Dendritic cell treated with granulocyte-macrophage colony-stimulating factor and Interleukin-4, amounts not matched to agents 40 ng/mL and 50 ng/mL, for 4 days (primary cell): ENCODE results near the gene POLR3G.
A peak's percentile ranks its signal among the peaks of the same experiment; 100 is the strongest.

Experiments used
- H3K27ac Mint-ChIP-seq: one replicate; pipeline ENCODE4 v1.8.0; 2022; ENCODE audit warnings: mild to moderate bottlenecking, mixed read lengths
- H3K27me3 Mint-ChIP-seq: one replicate; pipeline ENCODE4 v1.8.0; 2022; ENCODE audit warnings: mild to moderate bottlenecking, mixed read lengths
- H3K36me3 Mint-ChIP-seq: one replicate; pipeline ENCODE4 v1.8.0; 2022; ENCODE audit warnings: low read depth, mixed read lengths
- H3K4me1 Mint-ChIP-seq: one replicate; pipeline ENCODE4 v1.8.0; 2022; ENCODE audit warnings: low read depth, mixed read lengths
- H3K4me3 Mint-ChIP-seq: one replicate; pipeline ENCODE4 v1.8.0; 2022; ENCODE audit warnings: mild to moderate bottlenecking, moderate library complexity, mixed read lengths
- H3K9me3 Mint-ChIP-seq: one replicate; pipeline ENCODE4 v1.8.0; 2022; ENCODE audit warnings: mixed read lengths
- intact Hi-C: fragments of 100-400 bp; cut with micrococcal nuclease; formaldehyde crosslinking; loops from one replicate; pipeline ENCODE4 v1.15.0; 2022

Gene POLR3G

GRCh38 chr5:90549729-90550275, 75.1 kb downstream of the POLR3G start:
- no peak overlapping the region for H3K4me3 Mint-ChIP-seq
- no peaks in the 10 kb centered on the region for H3K36me3 Mint-ChIP-seq
- peaks cover 40% of the 10 kb centered on the region for H3K27me3 Mint-ChIP-seq
- intact Hi-C loops = no loop called here
- H3K9me3 Mint-ChIP-seq = no peaks in the 10 kb centered on the region
- H3K27ac Mint-ChIP-seq = no peak overlapping the region
- peaks cover 15% of the 10 kb centered on the region for H3K4me1 Mint-ChIP-seq

DNA sequence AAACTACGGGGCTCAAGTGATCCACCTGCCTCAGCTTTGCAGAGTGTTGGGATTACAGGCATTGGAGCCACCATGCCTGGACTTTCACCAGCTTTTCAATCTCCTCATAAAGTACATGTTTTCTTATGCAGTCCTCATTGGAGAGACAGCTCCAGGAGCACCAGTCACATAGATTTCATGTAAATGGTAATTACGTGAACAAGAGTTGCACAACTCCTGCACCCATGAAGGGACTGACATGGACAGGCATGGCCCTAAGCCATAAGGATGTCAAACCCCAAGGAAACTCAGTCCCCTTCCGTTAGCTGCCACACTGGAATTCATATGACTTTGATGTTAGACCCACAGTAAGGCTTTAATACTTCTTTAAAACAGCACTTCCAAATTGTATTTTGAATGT, 76.3 kb downstream of the POLR3G start:
- H3K27me3 Mint-ChIP-seq = peaks cover 48% of the 10 kb centered on the region
- H3K9me3 Mint-ChIP-seq = no peaks in the 10 kb centered on the region
- peaks cover 15% of the 10 kb centered on the region for H3K4me1 Mint-ChIP-seq
- intact Hi-C loops = no loop called here
- no peak overlapping the region for H3K27ac Mint-ChIP-seq
- no peak overlapping the region for H3K4me3 Mint-ChIP-seq
- H3K36me3 Mint-ChIP-seq = no peaks in the 10 kb centered on the region

- H3K9me3 Mint-ChIP-seq = no peaks in the 10 kb centered on the region
- peaks cover 15% of the 10 kb centered on the region for H3K4me1 Mint-ChIP-seq
- intact Hi-C loops = no loop called here
- H3K27ac Mint-ChIP-seq = no peak overlapping the region
- no peak overlapping the region for H3K4me3 Mint-ChIP-seq
- H3K27me3 Mint-ChIP-seq = peaks cover 52% of the 10 kb centered on the region
- H3K36me3 Mint-ChIP-seq = no peaks in the 10 kb centered on the region
Observed at GRCh38 chr5:90551376-90551775, 76.7 kb downstream of the POLR3G start.

DNA sequence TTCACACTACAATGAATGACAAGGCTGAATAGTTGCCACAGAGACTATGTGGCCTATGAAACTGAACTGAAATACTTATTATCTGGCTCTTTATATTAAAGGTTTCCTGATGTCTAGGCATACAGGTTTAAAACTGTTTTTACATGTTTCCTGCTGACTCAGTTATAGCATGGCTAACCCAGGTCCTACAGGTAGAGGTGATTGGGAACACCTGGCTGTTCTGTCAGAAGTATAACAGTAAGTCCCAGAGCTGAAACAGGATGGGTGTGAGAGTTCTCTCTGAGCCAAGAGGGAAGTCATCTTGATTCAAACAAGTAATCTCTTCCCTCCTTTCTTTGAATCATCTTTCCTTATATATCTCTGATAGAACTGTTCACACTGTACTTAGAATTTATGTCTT, 79.0 kb downstream of the POLR3G start:
- no peak overlapping the region for H3K27ac Mint-ChIP-seq
- H3K4me1 Mint-ChIP-seq = peaks cover 23% of the 10 kb centered on the region
- intact Hi-C loops = no loop called here
- H3K36me3 Mint-ChIP-seq = no peaks in the 10 kb centered on the region
- H3K27me3 Mint-ChIP-seq = peaks cover 74% of the 10 kb centered on the region
- H3K9me3 Mint-ChIP-seq = no peaks in the 10 kb centered on the region
- H3K4me3 Mint-ChIP-seq = no peak overlapping the region

DNA sequence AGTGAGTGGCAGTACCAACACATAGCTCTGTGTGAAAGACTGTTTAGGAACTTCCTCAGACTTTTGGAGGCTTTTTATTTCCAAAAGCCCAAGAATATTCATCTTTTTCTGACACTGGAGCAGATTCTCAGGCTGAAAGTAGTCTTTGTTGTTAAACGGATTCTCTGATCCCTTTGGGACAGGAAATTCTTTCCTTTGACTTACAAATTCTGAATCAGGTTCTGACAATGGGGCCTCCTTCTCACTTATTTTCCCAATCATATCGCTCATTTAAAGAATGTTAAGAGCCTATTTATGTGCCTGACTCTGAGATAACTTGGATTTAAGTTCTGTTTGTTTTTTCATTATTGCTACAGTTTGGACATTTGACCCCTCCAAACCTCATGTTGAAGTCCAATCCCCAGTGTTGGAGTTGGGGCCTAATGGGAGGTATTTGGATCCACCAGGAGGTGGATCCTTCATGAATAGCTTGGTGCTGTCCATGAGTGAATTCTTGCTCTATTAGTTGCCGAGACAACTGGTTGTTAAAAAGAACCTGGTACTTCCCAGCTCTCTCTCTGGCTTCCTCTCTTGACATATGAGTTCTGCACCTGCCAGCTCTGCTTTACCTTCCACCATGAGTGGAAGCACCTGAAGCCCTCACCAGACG, 79.8 kb downstream of the POLR3G start:
- intact Hi-C loops = no loop called here
- Mint-ChIP-seq H3K9me3 (no peaks in the 10 kb centered on the region), H3K4me1 (peaks cover 28% of the 10 kb centered on the region), H3K36me3 (no peaks in the 10 kb centered on the region), H3K27me3 (peaks cover 80% of the 10 kb centered on the region), H3K27ac (no peak overlapping the region), H3K4me3 (no peak overlapping the region)

DNA sequence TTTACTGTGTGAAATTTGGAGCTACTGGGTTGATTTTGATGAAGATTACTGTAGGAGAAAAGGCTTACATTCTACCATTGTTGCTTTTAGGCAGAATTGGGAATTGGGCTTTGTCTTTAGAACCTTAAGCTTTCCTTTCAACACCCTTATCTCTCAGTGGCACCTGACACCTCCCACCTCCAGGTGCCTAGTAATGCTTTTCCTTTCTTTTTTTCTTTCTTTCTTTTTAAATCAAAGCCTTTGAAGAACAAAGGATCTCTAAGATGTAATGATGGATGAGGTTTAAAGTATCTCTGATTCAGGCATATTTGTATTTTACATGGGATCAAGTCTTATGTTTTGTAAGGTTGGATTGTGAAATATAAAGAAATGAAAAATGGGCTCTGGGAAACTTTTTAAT, 81.0 kb downstream of the POLR3G start:
- peaks cover 21% of the 10 kb centered on the region for H3K4me1 Mint-ChIP-seq
- H3K36me3 Mint-ChIP-seq = no peaks in the 10 kb centered on the region
- intact Hi-C loops = no loop called here
- H3K27ac Mint-ChIP-seq = no peak overlapping the region
- no peaks in the 10 kb centered on the region for H3K9me3 Mint-ChIP-seq
- peaks cover 79% of the 10 kb centered on the region for H3K27me3 Mint-ChIP-seq
- no peak overlapping the region for H3K4me3 Mint-ChIP-seq

- H3K4me3 Mint-ChIP-seq = no peak overlapping the region
- intact Hi-C loops = no loop called here
- no peaks in the 10 kb centered on the region for H3K9me3 Mint-ChIP-seq
- peaks cover 13% of the 10 kb centered on the region for H3K4me1 Mint-ChIP-seq
- H3K27me3 Mint-ChIP-seq = peaks cover 78% of the 10 kb centered on the region
- H3K36me3 Mint-ChIP-seq = no peaks in the 10 kb centered on the region
- no peak overlapping the region for H3K27ac Mint-ChIP-seq
Observed at GRCh38 chr5:90557391-90557790, 82.7 kb downstream of the POLR3G start.

DNA sequence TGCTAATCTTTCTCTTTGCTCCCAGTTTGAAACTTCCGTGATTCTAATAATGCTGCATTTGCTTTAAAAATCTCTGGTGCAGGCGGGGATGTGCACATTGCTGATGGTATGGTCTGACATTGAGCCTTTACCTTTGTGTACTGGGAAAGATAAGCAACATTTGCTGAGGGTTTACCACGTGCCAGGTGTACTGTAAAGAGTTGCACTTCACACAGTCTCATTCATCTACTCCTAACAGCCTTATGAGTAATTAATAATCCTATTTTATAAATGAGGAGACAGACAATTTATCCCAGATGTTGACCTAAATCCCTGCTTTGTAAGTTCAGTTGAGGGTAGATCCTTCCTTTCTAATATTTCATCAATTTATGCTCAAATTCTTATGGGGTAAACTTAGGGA, 83.2 kb downstream of the POLR3G start:
- peaks cover 13% of the 10 kb centered on the region for H3K4me1 Mint-ChIP-seq
- intact Hi-C loops = no loop called here
- peaks cover 73% of the 10 kb centered on the region for H3K27me3 Mint-ChIP-seq
- no peaks in the 10 kb centered on the region for H3K36me3 Mint-ChIP-seq
- no peaks in the 10 kb centered on the region for H3K9me3 Mint-ChIP-seq
- H3K27ac Mint-ChIP-seq = no peak overlapping the region
- H3K4me3 Mint-ChIP-seq = no peak overlapping the region

GRCh38 chr5:90558344-90559192, 83.9 kb downstream of the POLR3G start, which contains the start of gene ADGRV1:
Gene ADGRV1 (plus strand): TSS chr5:90558797. CDS start chr5:90558896, 99 bp downstream.
- Mint-ChIP-seq H3K27me3 (peaks cover 68% of the 10 kb centered on the region), H3K4me3 (peak within 1 kb of the TSS; percentile 68)
- intact Hi-C loops = no loop called here

GRCh38 chr5:90560771-90561170, 86.1 kb downstream of the POLR3G start:
- H3K36me3 Mint-ChIP-seq = no peaks in the 10 kb centered on the region
- no peaks in the 10 kb centered on the region for H3K9me3 Mint-ChIP-seq
- H3K27ac Mint-ChIP-seq = no peak overlapping the region
- H3K27me3 Mint-ChIP-seq = peaks cover 52% of the 10 kb centered on the region
- intact Hi-C loops = no loop called here
- no peak overlapping the region for H3K4me3 Mint-ChIP-seq
- H3K4me1 Mint-ChIP-seq = peaks cover 13% of the 10 kb centered on the region

More at GRCh38 chr5:90558344-90559192, 83.9 kb downstream of the POLR3G start, which contains the start of gene ADGRV1:
- Mint-ChIP-seq H3K27ac (no peak within 1 kb of the TSS), H3K9me3 (no peaks in the 10 kb centered on the region), H3K4me1 (peaks cover 13% of the 10 kb centered on the region), H3K36me3 (no peaks in the 10 kb centered on the region)

DNA sequence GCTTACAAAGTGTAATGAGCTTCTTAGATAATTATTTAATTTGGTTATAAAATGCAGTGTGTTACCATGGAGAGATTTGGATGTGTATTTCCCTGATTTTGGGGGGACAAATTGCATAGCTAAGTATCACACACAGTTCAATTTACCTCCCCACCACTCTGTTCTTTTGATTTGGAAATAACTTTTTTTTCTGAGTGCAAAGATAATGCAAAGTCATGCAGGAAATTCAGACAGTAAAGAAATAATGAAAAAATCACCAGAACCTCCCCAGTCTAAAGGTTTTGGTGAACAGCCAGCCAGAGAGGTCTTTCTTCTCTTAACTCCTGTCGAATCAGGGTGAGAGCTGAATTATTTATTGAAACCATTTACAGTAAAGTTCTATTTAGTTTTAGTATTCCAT, 87.1 kb downstream of the POLR3G start:
- no peaks in the 10 kb centered on the region for H3K9me3 Mint-ChIP-seq
- H3K4me1 Mint-ChIP-seq = peaks cover 13% of the 10 kb centered on the region
- intact Hi-C loops = no loop called here

DNA sequence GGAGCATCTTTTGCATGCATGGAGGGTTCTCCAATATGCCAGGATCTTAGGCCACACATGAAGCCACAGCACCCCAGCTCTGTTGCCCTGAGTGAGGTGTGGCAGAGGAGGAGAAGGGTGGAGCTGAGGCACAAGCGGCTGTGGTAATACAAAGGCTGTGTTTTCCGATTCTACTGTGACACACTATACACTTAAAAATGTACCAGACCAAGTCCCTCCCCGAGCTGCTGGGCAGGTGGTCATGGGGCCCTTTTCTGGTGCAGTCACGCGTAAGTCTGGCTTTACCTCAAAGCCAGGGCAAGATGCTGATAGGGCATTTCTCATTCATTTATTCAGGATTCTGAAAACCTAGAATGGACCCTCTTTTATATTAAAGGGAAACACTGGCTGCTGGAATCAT, 87.7 kb downstream of the POLR3G start:
- H3K4me3 Mint-ChIP-seq = no peak overlapping the region
- peaks cover 13% of the 10 kb centered on the region for H3K4me1 Mint-ChIP-seq
- H3K27me3 Mint-ChIP-seq = peaks cover 39% of the 10 kb centered on the region
- H3K36me3 Mint-ChIP-seq = no peaks in the 10 kb centered on the region
- intact Hi-C loops = no loop called here
- no peak overlapping the region for H3K27ac Mint-ChIP-seq
- H3K9me3 Mint-ChIP-seq = no peaks in the 10 kb centered on the region

More for the DNA sequence above, 87.1 kb downstream of the POLR3G start:
- Mint-ChIP-seq H3K4me3 (no peak overlapping the region), H3K27me3 (peaks cover 43% of the 10 kb centered on the region), H3K27ac (no peak overlapping the region), H3K36me3 (no peaks in the 10 kb centered on the region)

DNA sequence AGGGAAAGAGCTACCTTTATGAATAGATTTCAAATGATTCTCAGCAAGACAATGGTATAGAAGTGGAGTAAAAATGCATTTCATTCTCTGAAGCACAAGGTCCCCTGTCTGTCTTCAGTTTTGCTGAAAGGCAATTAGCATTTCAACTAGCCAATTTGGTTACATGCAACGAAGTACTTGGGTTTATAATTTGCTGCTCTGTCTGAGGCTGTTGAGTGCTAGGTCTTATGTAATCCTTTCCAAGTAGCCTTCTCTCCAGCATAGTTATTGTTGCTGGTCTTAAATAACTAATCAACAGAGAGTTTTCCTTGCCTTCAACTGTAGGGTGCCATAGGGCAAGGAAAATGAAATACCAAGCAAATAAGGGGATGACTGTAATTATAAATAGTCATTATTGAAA, 88.4 kb downstream of the POLR3G start:
- Mint-ChIP-seq H3K27me3 (peaks cover 32% of the 10 kb centered on the region), H3K4me1 (peaks cover 11% of the 10 kb centered on the region), H3K4me3 (no peak overlapping the region), H3K27ac (no peak overlapping the region), H3K9me3 (no peaks in the 10 kb centered on the region), H3K36me3 (no peaks in the 10 kb centered on the region)
- intact Hi-C loops = no loop called here
